ENCODE data around the gene ALG9.

ALG9 gene

GRCh38 chr11:111808063-111808588, 63.3 kb downstream of the ALG9 start:
- no peak for TF ChIP-seq TSHZ1 (tag by site-specific recombination; IDR thresholded peaks at IDR 0.05; ENCODE audit: borderline replicate concordance)
- TF ChIP-seq ZNF174 (tag by site-specific recombination; IDR thresholded peaks at IDR 0.05), result no peak
- TF ChIP-seq PRDM4 (tag by site-specific recombination; IDR thresholded peaks at IDR 0.05), result no peak
- TF ChIP-seq SALL2 (tag by site-specific recombination; IDR thresholded peaks at IDR 0.05; ENCODE audit: borderline replicate concordance), result no peak
- no peak for TF ChIP-seq ZNF138 (tag by site-specific recombination; IDR thresholded peaks at IDR 0.05; ENCODE audit: borderline replicate concordance)
- no peak for TF ChIP-seq KLF8 (tag by site-specific recombination; IDR thresholded peaks at IDR 0.05)
- no peak for TF ChIP-seq KLF7 (tag by site-specific recombination; IDR thresholded peaks at IDR 0.05; ENCODE audit: borderline replicate concordance)
- TF ChIP-seq ZNF148 (tag by site-specific recombination; IDR thresholded peaks at IDR 0.05; ENCODE audit: borderline replicate concordance), result no peak
- no peak for TF ChIP-seq PBX3 (CRISPR knock-in tag; IDR thresholded peaks at IDR 0.05)
- H3K4me3 ChIP-seq (ENCODE audit: low read depth, low read length), result no peak overlapping the region
- H3K36me3 ChIP-seq (ENCODE audit: control insufficient read depth in 2 of 2, insufficient read depth in 1 of 2, low read length in 2 of 2), result peaks cover 5 to 40% of the 10 kb centered on the region in 2 experiments; a peak in 2 of 3 replicates
- no peaks in the 10 kb centered on the region for H3K9me3 ChIP-seq (ENCODE audit: control insufficient read depth, insufficient read depth, low read depth, low read length)
- H3K27ac ChIP-seq (ENCODE audit: extremely low read depth, low read depth, low read length), result no peak overlapping the region
- POLR2A ChIA-PET, result interaction anchor here (0.6 kb wide), 1 partner anchor 18 kb away, joined by 4 read pairs; no protein-coding TSS in a partner anchor
- no peaks in the 10 kb centered on the region for H3K4me1 ChIP-seq (ENCODE audit: control insufficient read depth, insufficient read depth, low read length)
- CTCF ChIA-PET, result interaction anchor here (0.7 kb wide), 1 partner anchor 30 kb away, joined by 3 read pairs; no protein-coding TSS in a partner anchor

GRCh38 chr11:111807076-111807475, 64.3 kb downstream of the ALG9 start:
- no peak for TF ChIP-seq ZSCAN18 (tag by site-specific recombination; IDR thresholded peaks at IDR 0.05)
- TF ChIP-seq SETDB1 (IDR thresholded peaks at IDR 0.05; ENCODE audit: insufficient read length, low read length), result no peak
- no peak for TF ChIP-seq HIC1 (tag by site-specific recombination; IDR thresholded peaks at IDR 0.05)
- TF ChIP-seq ZNF658 (tag by site-specific recombination; IDR thresholded peaks at IDR 0.05), result no peak
- TF ChIP-seq GLIS2 (tag by site-specific recombination; IDR thresholded peaks at IDR 0.05), result no peak
- TF ChIP-seq ZBTB1 (tag by site-specific recombination; IDR thresholded peaks at IDR 0.05), result no peak
- no peak for TF ChIP-seq HOXA7 (CRISPR knock-in tag; IDR thresholded peaks at IDR 0.05; ENCODE audit: borderline replicate concordance)
- Histone ChIP-seq H3K9me3 (ENCODE audit: control insufficient read depth, insufficient read depth, low read depth, low read length) (no peaks in the 10 kb centered on the region), H3K27ac (ENCODE audit: extremely low read depth, low read depth, low read length) (no peak overlapping the region), H3K36me3 (ENCODE audit: control insufficient read depth in 2 of 2, insufficient read depth in 1 of 2, low read length in 2 of 2) (peaks cover 2 to 42% of the 10 kb centered on the region in 2 experiments; a peak in 2 of 3 replicates), H3K4me3 (ENCODE audit: low read depth, low read length) (no peak overlapping the region), H3K4me1 (ENCODE audit: control insufficient read depth, insufficient read depth, low read length) (no peaks in the 10 kb centered on the region)
- ChIA-PET POLR2A (interaction anchor here (1.2 kb wide), 1 partner anchor 40 kb away, joined by 3 read pairs; no protein-coding TSS in a partner anchor), CTCF (interaction anchor here (0.6 kb wide), 1 partner anchor 1053 kb away, joined by 3 read pairs; no protein-coding TSS in a partner anchor)

All from HEK293 (cell line).